ENCODE data around the gene TFEB.

DNA sequence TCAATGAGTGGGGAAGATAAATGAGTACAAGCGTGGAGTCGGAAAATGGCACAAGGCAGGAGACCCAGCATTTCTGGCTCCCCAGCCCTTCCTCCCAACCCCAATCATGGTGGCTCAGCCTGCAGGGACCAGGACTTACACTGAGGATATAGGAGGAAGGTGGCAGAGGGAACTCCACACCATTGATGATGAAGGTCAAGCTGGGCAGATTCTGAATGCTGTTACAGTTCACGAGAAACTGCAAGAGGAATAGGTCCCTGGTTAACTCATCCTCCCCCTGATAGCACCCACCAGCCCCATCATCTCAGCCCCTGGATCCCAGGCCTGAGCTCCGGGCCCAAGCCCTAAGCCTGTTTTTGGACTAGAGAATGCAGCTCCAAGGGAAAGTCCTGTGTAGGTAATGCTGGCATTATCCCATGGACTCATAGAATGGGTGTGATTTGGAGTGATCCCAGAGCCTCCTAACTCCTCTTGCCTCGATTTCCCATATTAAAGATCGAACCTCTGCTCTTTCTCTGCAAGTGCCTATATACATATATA is 2.3 kb upstream of the TFEB start:
- TF ChIP-seq CTCF (conservative IDR thresholded peaks at IDR 0.05) (no peak), EZH2 (IDR thresholded peaks at IDR 0.05; ENCODE audit: low read depth) (no peak)
